Activated T-helper 2 cell treated with anti-CD3 and anti-CD28 coated beads, Interferon-gamma antibody, Interleukin-2, Interleukin-4, amounts not matched to agents 10 μg/mL and 5 μg/mL and 100 μg/mL, durations not matched to agents 14 hours and 24 hours and 36 hours (primary cell): Measurements from ENCODE around the gene DOCK3. TPM values are rescaled to one million over a fixed set of nuclear protein-coding genes. Genes with fewer than 3 reads are reported as not detected.
"Not testable (repeated sequence)": the region's sequence is repeated elsewhere in the genome, so short reads cannot be mapped to it uniquely, and the experiment has no call there.

Source experiments
- DNase-seq: peaks from one replicate; pipeline ENCODE4 v3.0.0; 2021; ENCODE audit warnings: low spot score
- H3K27ac Mint-ChIP-seq: one replicate; pipeline ENCODE4 v1.8.0; 2021; ENCODE audit warnings: mixed read lengths
- H3K27me3 Mint-ChIP-seq: one replicate; pipeline ENCODE4 v1.8.0; 2021; ENCODE audit warnings: low read depth, mixed read lengths
- H3K36me3 Mint-ChIP-seq: one replicate; pipeline ENCODE4 v1.8.0; 2021; ENCODE audit warnings: low read depth, mixed read lengths
- H3K4me1 Mint-ChIP-seq: one replicate; pipeline ENCODE4 v1.8.0; 2021; ENCODE audit warnings: low read depth, mixed read lengths
- H3K4me3 Mint-ChIP-seq: one replicate; pipeline ENCODE4 v1.8.0; 2021; ENCODE audit warnings: low read depth, mild to moderate bottlenecking, moderate library complexity, mixed read lengths
- H3K9me3 Mint-ChIP-seq: one replicate; pipeline ENCODE4 v1.8.0; 2021; ENCODE audit warnings: mixed read lengths
- intact Hi-C: fragments of 100-400 bp; cut with micrococcal nuclease; formaldehyde crosslinking; loops from one replicate; pipeline ENCODE4 v1.15.1; 2023
- total RNA-seq: library from RNA; stranded (reverse); gene quantifications from 2 replicates; pipeline ENCODE4 v1.2.3, GENCODE V29; 2022

DOCK3 gene
- total RNA-seq, 1 donor from 2014 or later = 1.4 TPM

DNA sequence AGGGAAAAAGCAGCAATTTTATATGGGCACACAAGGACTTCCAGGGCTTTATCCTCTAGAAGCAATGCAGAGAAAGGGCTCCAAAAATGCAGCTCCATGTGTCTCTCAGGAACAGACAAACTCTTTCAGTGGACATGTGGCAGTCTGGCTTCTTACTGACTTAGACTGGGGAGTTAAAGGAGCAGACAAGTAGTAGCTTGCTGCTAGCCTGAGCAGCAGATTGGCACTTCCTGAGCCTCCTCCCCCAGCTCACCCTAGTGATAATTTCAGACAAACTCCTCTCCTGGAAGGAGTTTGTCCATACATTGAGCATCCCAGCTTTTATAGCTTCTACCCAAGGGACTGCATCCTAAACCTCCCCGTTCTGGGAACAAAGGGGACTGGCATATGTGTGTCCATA, 608.7 kb downstream of the DOCK3 start:
- H3K4me1 Mint-ChIP-seq = no peaks in the 10 kb centered on the region
- no peaks in the 10 kb centered on the region for H3K36me3 Mint-ChIP-seq
- H3K27ac Mint-ChIP-seq = no peak overlapping the region
- no peaks in the 10 kb centered on the region for H3K27me3 Mint-ChIP-seq
- H3K4me3 Mint-ChIP-seq = no peak overlapping the region
- DNase-seq = no peak
- intact Hi-C loops = no loop called here
- H3K9me3 Mint-ChIP-seq = peaks cover 18% of the 10 kb centered on the region

DNA sequence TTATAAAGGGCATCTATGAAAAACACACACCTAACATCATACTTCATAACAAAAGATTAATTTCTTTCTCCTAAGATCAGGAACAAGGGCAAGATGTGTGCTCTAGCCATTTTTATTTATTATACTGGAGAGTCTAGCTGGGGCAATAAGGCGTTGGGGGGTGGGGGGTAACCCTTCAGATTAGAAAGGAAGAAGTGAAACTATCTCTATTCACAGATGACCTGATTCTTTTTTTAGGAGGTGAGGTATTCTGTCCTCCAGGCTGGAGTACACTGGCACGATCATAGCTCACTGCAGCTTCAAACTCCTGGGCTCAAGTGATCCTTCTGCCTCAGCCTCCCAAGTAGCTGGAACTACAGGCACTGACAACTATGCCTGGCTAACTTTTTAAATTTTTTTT, 620.9 kb downstream of the DOCK3 start:
- no peak overlapping the region for H3K27ac Mint-ChIP-seq
- DNase-seq = no peak
- intact Hi-C loops = no loop called here
- H3K4me3 Mint-ChIP-seq = no peak overlapping the region
- no peaks in the 10 kb centered on the region for H3K36me3 Mint-ChIP-seq
- H3K27me3 Mint-ChIP-seq = no peaks in the 10 kb centered on the region
- H3K4me1 Mint-ChIP-seq = no peaks in the 10 kb centered on the region
- peaks cover 9% of the 10 kb centered on the region for H3K9me3 Mint-ChIP-seq

DNA sequence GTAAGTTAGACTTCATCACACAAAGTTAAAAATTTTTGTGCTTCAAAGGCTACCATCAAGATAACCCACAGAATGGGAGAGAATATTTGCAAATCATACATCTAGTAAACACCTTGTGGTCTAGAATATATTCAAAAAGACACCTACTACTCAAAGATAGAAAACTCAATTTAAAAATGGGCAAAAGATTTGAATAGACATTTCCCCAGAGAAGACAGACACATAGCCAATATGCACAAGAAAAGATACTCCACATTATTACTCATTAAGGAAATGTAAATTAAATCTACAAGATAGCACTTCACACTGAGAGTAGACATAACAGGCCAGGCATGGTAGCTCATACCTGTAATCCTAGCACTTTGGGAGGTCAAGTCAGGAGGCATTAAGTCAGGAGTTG, 622.6 kb downstream of the DOCK3 start:
- Mint-ChIP-seq H3K4me1 (no peaks in the 10 kb centered on the region), H3K9me3 (peaks cover 5% of the 10 kb centered on the region), H3K27ac (no peak overlapping the region), H3K36me3 (no peaks in the 10 kb centered on the region), H3K27me3 (no peaks in the 10 kb centered on the region), H3K4me3 (no peak overlapping the region)
- DNase-seq = no peak
- intact Hi-C loops = no loop called here

DNA sequence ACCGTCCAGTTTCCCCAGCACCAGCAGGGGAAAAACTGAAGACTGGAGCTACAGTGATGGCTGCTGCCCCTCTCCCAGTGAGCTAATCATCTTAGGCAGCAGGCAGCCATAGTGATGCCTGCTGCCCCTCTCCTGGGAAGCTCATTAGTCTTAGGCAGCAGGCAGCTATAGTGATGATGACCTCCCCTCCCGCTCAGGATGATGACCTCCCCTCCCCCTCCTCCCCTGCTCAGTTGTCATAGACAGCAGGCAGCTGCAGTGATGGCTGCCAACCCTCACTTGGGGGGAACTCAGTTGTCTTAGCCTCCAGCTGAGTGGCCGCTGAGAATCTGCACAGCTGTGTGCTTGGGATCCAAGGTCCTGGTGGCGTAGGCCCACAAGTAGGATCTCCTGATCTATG, 629.5 kb downstream of the DOCK3 start:
- no peak for DNase-seq
- no peaks in the 10 kb centered on the region for H3K4me1 Mint-ChIP-seq
- H3K27me3 Mint-ChIP-seq = no peaks in the 10 kb centered on the region
- intact Hi-C loops = no loop called here
- no peaks in the 10 kb centered on the region for H3K36me3 Mint-ChIP-seq
- H3K27ac Mint-ChIP-seq = no peak overlapping the region
- H3K4me3 Mint-ChIP-seq = no peak overlapping the region
- H3K9me3 Mint-ChIP-seq = peaks cover 16% of the 10 kb centered on the region

DNA sequence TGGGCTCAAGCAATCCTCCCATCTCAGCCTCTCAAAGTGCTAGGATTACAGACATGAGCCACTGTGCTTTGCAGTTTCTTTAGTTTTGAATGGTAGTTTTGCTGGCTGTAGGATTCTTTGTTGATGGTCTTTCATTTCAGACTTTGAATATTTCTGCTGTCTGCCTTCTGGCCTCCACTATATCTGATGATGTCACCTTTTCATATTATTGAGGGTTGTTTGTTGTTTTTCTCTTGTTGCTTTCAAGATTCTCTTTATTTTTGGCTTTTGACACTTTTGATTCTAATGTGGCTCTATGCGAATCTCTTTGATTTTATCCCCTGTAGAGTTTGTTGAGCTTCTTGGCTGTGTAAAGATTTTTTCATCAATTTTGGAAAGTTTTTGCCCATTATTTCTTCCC, 631.4 kb downstream of the DOCK3 start:
- DNase-seq = no peak
- Mint-ChIP-seq H3K4me3 (no peak overlapping the region), H3K36me3 (no peaks in the 10 kb centered on the region), H3K27me3 (no peaks in the 10 kb centered on the region), H3K27ac (no peak overlapping the region), H3K9me3 (peaks cover 16% of the 10 kb centered on the region), H3K4me1 (no peaks in the 10 kb centered on the region)
- intact Hi-C loops = no loop called here

DNA sequence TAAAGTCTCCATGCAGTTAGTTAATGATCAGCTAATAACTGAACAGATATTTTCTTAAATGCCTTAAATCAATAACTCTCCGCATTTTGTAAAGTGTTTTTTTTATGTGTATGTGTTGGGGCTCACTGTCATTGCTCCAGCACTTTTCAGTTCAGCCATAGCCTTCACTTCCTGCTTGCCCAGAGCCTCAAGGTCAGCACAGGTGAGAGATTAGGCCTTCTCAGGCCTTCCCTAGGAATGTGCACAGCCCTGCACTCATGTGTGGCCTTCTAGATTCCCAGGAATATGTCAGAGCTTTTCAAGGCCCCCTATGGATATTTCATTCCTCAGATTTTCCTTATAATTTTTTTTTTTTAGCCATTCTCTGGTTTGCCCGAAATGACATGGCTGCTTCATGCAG, 632.7 kb downstream of the DOCK3 start:
- DNase-seq = no peak
- no peaks in the 10 kb centered on the region for H3K27me3 Mint-ChIP-seq
- H3K4me3 Mint-ChIP-seq = no peak overlapping the region
- H3K36me3 Mint-ChIP-seq = no peaks in the 10 kb centered on the region
- no peaks in the 10 kb centered on the region for H3K4me1 Mint-ChIP-seq
- no peak overlapping the region for H3K27ac Mint-ChIP-seq
- H3K9me3 Mint-ChIP-seq = peaks cover 11% of the 10 kb centered on the region
- intact Hi-C loops = no loop called here

DNA sequence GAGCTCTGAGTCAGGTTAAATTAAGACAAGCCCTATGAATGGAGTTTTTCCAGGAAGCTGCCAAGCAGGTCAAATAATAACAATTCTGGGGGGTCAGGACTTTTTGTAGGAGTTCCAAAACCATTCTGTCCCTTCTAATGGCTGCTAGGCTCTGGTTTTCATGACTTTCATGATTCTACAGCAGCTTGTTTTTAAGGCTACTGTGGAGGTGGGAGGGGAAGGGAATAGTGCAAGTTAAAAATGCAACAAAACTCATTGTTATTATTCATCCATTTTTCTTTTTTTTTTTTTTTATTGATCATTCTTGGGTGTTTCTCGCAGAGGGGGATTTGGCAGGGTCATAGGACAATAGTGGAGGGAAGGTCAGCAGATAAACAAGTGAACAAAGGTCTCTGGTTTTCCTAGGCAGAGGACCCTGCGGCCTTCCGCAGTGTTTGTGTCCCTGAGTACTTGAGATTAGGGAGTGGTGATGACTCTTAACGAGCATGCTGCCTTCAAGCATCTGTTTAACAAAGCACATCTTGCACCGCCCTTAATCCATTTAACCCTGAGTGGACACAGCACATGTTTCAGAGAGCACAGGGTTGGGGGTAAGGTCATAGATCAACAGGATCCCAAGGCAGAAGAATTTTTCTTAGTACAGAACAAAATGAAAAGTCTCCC, 633.3 kb downstream of the DOCK3 start:
- H3K36me3 Mint-ChIP-seq, H3K4me3 Mint-ChIP-seq, DNase-seq, intact Hi-C loops, H3K4me1 Mint-ChIP-seq, H3K27ac Mint-ChIP-seq, H3K27me3 Mint-ChIP-seq: not testable (repeated sequence)
- peaks cover 11% of the 10 kb centered on the region for H3K9me3 Mint-ChIP-seq

DNA sequence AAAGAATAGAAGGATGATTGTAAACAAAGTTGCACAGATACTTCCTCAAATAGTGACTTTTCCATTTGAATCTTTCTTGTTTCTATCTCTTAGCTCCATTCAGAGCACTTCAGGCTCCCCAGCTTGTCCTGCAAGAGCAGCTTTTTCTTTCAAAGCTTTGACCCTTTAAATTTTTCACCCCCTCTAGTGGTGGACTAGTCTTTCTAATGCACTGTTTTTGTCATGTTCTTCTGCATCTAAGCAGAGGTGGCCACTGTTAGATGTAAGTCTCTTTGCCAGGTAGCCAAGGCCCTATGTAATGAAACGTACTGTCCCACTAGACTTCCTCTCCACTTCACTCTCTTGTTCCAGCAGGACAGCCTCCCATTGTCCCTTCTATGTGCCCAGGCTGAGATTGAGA, 636.3 kb downstream of the DOCK3 start:
- no peak overlapping the region for H3K4me3 Mint-ChIP-seq
- H3K36me3 Mint-ChIP-seq = no peaks in the 10 kb centered on the region
- no peaks in the 10 kb centered on the region for H3K4me1 Mint-ChIP-seq
- H3K27ac Mint-ChIP-seq = no peak overlapping the region
- no peaks in the 10 kb centered on the region for H3K27me3 Mint-ChIP-seq
- H3K9me3 Mint-ChIP-seq = peaks cover 7% of the 10 kb centered on the region
- DNase-seq = no peak
- intact Hi-C loops = no loop called here

DNA sequence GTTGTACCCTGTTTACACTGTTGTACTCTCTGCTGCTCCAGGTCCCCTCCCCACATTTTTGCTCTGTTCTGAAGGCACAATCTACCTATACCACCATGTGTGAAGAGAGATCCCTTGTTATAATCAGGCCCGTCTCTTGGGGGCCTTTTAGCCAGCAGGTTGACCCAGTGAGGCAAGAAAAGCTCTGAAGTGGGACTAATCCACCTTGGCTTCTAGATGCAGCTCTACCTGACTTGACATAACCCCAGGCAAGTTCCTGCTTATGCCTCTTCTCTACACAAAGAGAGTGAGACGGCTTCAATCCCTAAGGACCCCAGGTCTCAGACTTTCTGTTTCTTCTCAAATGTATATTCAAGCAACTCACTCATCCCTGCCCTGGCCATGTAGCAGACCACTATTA, 653.5 kb downstream of the DOCK3 start:
- intact Hi-C loops = no loop called here
- H3K36me3 Mint-ChIP-seq = no peaks in the 10 kb centered on the region

DNA sequence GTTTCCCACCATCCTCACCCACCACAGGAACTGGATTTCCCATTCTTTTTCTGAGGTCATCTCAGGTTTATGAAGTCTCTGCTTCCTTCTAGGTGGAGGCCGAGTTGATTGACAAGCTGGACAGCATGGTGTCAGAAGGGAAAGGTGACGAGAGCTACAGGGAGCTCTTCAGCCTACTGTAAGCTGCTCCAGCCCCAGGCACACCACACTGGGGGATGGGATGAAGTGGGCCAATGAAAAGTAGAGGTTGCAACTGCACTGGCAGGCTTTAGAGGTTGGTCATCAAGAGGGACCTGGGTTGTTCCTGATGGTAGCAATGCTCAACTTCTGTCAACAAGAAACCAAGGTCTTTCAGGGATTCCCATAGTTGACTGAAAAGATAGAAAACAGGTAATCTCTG, 655.3 kb downstream of the DOCK3 start:
- H3K27me3 Mint-ChIP-seq = no peaks in the 10 kb centered on the region
- intact Hi-C loops = no loop called here
- H3K9me3 Mint-ChIP-seq = no peaks in the 10 kb centered on the region
- no peaks in the 10 kb centered on the region for H3K4me1 Mint-ChIP-seq
- H3K36me3 Mint-ChIP-seq = no peaks in the 10 kb centered on the region
- no peak overlapping the region for H3K4me3 Mint-ChIP-seq
- no peak for DNase-seq
- H3K27ac Mint-ChIP-seq = no peak overlapping the region

More for the DNA sequence above, 653.5 kb downstream of the DOCK3 start:
- Mint-ChIP-seq H3K27me3 (no peaks in the 10 kb centered on the region), H3K27ac (no peak overlapping the region), H3K9me3 (no peaks in the 10 kb centered on the region), H3K4me3 (no peak overlapping the region), H3K4me1 (no peaks in the 10 kb centered on the region)
- DNase-seq = no peak

DNA sequence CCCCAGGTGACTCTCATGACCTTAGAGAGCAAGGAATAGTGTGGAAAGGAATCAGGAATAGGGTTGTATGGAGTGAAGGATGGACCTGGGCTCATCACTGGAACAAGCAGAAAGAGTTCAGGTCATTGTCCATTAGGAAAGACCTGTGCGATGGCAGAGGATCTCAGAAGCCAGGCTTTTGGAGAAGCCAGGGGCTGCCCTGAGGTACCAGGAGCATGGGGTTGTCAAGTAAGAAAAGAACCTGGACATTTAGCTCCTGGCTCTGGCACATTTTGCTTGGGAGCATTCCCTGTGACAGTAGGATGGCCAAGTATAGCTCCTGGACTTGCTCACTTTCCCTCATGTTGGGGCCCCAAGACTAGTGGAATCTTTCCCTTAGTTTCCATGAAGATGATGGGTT, 657.4 kb downstream of the DOCK3 start:
- Mint-ChIP-seq H3K27ac (no peak overlapping the region), H3K9me3 (no peaks in the 10 kb centered on the region), H3K36me3 (no peaks in the 10 kb centered on the region), H3K4me3 (no peak overlapping the region), H3K4me1 (no peaks in the 10 kb centered on the region), H3K27me3 (no peaks in the 10 kb centered on the region)
- no peak for DNase-seq
- intact Hi-C loops = no loop called here

DNA sequence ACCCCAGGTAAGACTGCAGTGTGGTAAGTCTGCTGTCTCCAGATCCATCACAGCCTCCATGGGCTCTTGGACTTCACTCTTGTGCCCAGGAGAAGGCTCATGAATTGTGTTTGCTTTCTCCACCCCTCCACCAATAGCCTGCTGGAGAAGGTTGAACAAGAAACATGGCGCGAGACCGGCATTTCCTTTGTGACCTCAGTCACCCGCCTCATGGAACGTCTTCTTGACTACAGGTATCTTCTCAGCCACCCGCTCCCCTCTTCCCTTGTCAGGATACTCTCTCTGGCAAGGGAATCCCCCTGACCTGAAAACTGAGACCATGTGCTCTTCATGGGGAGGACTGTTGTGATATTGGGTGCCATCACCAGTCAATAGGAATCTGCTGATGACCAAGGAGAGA, 658.3 kb downstream of the DOCK3 start:
- Mint-ChIP-seq H3K36me3 (no peaks in the 10 kb centered on the region), H3K27ac (no peak overlapping the region), H3K9me3 (no peaks in the 10 kb centered on the region), H3K27me3 (no peaks in the 10 kb centered on the region), H3K4me3 (no peak overlapping the region), H3K4me1 (no peaks in the 10 kb centered on the region)
- intact Hi-C loops = no loop called here
- DNase-seq = no peak

DNA sequence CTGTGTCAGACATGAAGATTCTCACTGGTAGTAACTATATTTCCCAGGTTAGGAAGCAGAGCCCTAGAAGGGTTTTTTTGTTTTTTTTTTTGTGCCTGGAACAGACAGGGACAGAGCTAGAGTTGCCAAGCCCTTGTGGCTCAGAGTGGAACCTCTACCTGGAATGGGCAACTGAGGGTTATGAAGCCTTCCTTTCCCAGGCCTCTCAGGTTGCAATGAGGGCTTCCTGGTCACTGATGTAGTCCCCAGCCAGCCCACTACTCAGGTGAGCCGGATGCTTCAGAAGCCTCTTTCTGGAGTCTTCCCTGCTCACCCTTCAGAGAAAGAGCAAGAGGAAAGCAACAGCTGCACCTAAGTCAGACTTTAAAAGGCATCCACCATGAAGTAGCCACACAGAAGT, 661.5 kb downstream of the DOCK3 start:
- H3K4me1 Mint-ChIP-seq = no peaks in the 10 kb centered on the region
- intact Hi-C loops = no loop called here
- DNase-seq = no peak
- no peaks in the 10 kb centered on the region for H3K27me3 Mint-ChIP-seq
- no peaks in the 10 kb centered on the region for H3K9me3 Mint-ChIP-seq
- no peak overlapping the region for H3K4me3 Mint-ChIP-seq
- H3K36me3 Mint-ChIP-seq = no peaks in the 10 kb centered on the region
- no peak overlapping the region for H3K27ac Mint-ChIP-seq

DNA sequence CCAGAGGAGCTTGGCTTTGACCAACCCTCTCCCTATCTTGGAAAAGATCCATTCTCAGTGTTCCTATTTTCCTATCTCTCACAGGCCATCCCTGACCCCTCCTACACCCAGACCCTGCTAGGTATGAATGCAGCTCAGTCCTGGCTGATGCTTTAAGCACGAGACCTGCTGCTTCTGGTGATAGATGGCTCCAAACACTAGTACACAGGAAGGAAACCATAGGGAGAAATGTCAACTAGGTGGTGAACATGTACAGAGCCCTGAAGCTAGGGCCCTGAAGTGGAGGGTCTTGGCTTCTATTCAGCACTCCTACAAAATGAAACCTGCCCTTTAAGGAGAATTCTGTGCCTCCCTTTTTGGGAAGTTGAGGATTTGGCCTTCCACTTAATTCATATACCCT, 662.9 kb downstream of the DOCK3 start:
- no peaks in the 10 kb centered on the region for H3K9me3 Mint-ChIP-seq
- intact Hi-C loops = no loop called here
- no peak overlapping the region for H3K27ac Mint-ChIP-seq
- no peaks in the 10 kb centered on the region for H3K27me3 Mint-ChIP-seq
- H3K4me1 Mint-ChIP-seq = no peaks in the 10 kb centered on the region
- no peak overlapping the region for H3K4me3 Mint-ChIP-seq
- DNase-seq = no peak
- H3K36me3 Mint-ChIP-seq = no peaks in the 10 kb centered on the region
